Panc1 (cell line): Measurements from ENCODE around the gene PYM1. TPM values are rescaled to one million over a fixed set of nuclear protein-coding genes. Genes with fewer than 3 reads are reported as not detected.

Experiments
- total RNA-seq: library from RNA; stranded (reverse); gene quantifications from one replicate; pipeline ENCODE4 v1.2.1, GENCODE V29; 2021; ENCODE audit not compliant: unreplicated experiment

The PYM1 gene
- total RNA-seq, 1 experiment from 2014 or later, result 32.2 TPM

Other genes starting within 250 kb of the PYM1 start
- gene ITGA7, start 220.0 kb downstream of the PYM1 start, total RNA-seq, result 2.5 TPM
- 87.3 TPM for gene BLOC1S1, start 211.8 kb downstream of the PYM1 start, total RNA-seq
- 2.8 TPM for gene RDH5, start 207.5 kb downstream of the PYM1 start, total RNA-seq
- 879 TPM for gene CD63, start 198.9 kb downstream of the PYM1 start, total RNA-seq
- 11.8 TPM for gene GDF11, start 184.8 kb downstream of the PYM1 start, total RNA-seq
- gene SARNP, start 110.2 kb downstream of the PYM1 start, total RNA-seq, result 69.3 TPM
- gene ORMDL2, start 109.9 kb downstream of the PYM1 start, total RNA-seq, result 59.6 TPM
- 51.9 TPM for gene DNAJC14, start 98.3 kb downstream of the PYM1 start, total RNA-seq
- gene MMP19, start 85.0 kb downstream of the PYM1 start, total RNA-seq, result 0.05 TPM
- gene DGKA, start 3.3 kb upstream of the PYM1 start, total RNA-seq, result 7.6 TPM
- 1.2 TPM for gene PMEL, start 38.1 kb upstream of the PYM1 start, total RNA-seq
- gene CDK2, start 38.9 kb upstream of the PYM1 start, total RNA-seq, result 72.9 TPM
- gene RAB5B, start 46.2 kb upstream of the PYM1 start, total RNA-seq, result 102 TPM
- 20.7 TPM for gene SUOX, start 69.4 kb upstream of the PYM1 start, total RNA-seq
- 6.9 TPM for gene IKZF4, start 93.1 kb upstream of the PYM1 start, total RNA-seq
- gene RPS26, start 114.0 kb upstream of the PYM1 start, total RNA-seq, result 46.4 TPM
- 0.90 TPM for gene ERBB3, start 152.3 kb upstream of the PYM1 start, total RNA-seq
- gene PA2G4, start 176.7 kb upstream of the PYM1 start, total RNA-seq, result 175 TPM
- 2,264 TPM for gene RPL41, start 188.7 kb upstream of the PYM1 start, total RNA-seq
- gene ZC3H10, start 190.4 kb upstream of the PYM1 start, total RNA-seq, result 6.0 TPM
- gene ESYT1, start 200.4 kb upstream of the PYM1 start, total RNA-seq, result 152 TPM
- gene MYL6B, start 224.7 kb upstream of the PYM1 start, total RNA-seq, result 66.5 TPM
- gene MYL6, start 230.5 kb upstream of the PYM1 start, total RNA-seq, result 1,024 TPM